DND-41 (cell line): ENCODE data around the gene SLC35F3.

ENCODE experiments used
- CTCF ChIP-seq: IDR thresholded peaks from 2 replicates; pipeline ENCODE4 v1.5.1; 2012; ENCODE audit warnings: borderline replicate concordance, low read length, moderate library complexity, mild to moderate bottlenecking; ENCODE audit not compliant: poor library complexity, severe bottlenecking; ENCODE audit errors: extremely low read depth
- EZH2 ChIP-seq: IDR thresholded peaks from 3 replicates; pipeline ENCODE4 v1.6.1; 2012; ENCODE audit warnings: borderline replicate concordance, low read depth, mild to moderate bottlenecking, moderate library complexity, low read length, inconsistent platforms; ENCODE audit not compliant: severe bottlenecking

GRCh38 chr1:234149217-234149616 lies 244.7 kb downstream of the SLC35F3 start:
- TF ChIP-seq EZH2 (no peak), CTCF (no peak)
